Neutrophil (primary cell): ENCODE results near the gene PRKCI.
A peak's percentile ranks its signal among the peaks of the same experiment; 100 is the strongest.
"Not testable (repeated sequence)": the region's sequence is repeated elsewhere in the genome, so short reads cannot be mapped to it uniquely, and the experiment has no call there.

Source experiments
- H3K27ac ChIP-seq: fragments of 200-600 bp; sonication (generic); 2 replicates; pipeline ENCODE4 v1.5.1; 2016; ENCODE audit warnings: mild to moderate bottlenecking, moderate library complexity
- H3K27me3 ChIP-seq: fragments of 200-600 bp; sonication (generic); 2 replicates; pipeline ENCODE4 v1.6.0; 2016; ENCODE audit warnings: mild to moderate bottlenecking
- H3K36me3 ChIP-seq: fragments of 200-600 bp; sonication (generic); 2 replicates; pipeline ENCODE4 v1.5.1; 2017
- H3K4me1 ChIP-seq, 2 experiments: fragments of 200-600 bp in 1 of 2; sonication (generic) in 1 of 2; 1 replicate in 1 of 2; 2 replicates in 1 of 2; pipeline versions ENCODE4 v1.5.1 to v1.6.1; 2013 to 2016; ENCODE audit warnings: low read depth in 1 of 2, low read length in 1 of 2, mild to moderate bottlenecking in 1 of 2, moderate library complexity in 1 of 2; ENCODE audit not compliant: control insufficient read depth in 1 of 2, insufficient read depth in 1 of 2
- H3K4me3 ChIP-seq, 2 experiments: fragments of 200-600 bp in 1 of 2; sonication (generic) in 1 of 2; 1 replicate in 1 of 2; 2 replicates in 1 of 2; pipeline ENCODE4 v1.5.1; 2013 to 2016; ENCODE audit warnings: low read depth in 1 of 2, low read length in 1 of 2, mild to moderate bottlenecking in 1 of 2, moderate library complexity in 1 of 2
- H3K9me3 ChIP-seq: fragments of 200-600 bp; sonication (generic); 2 replicates; pipeline ENCODE4 v1.5.1; 2016
- TF ChIP-seq, protein P1 (sequence below): fragments of 200-600 bp; sonication (generic); IDR thresholded peaks from 2 replicates; pipeline ENCODE4 v1.5.1; 2016; ENCODE audit warnings: antibody characterized with exemption

PRKCI gene

GRCh38 chr3:170189398-170190256 lies 32.6 kb upstream of the PRKCI start:
- no peaks in the 10 kb centered on the region for H3K9me3 ChIP-seq
- H3K36me3 ChIP-seq, result no peaks in the 10 kb centered on the region
- no peaks in the 10 kb centered on the region for H3K27me3 ChIP-seq
- H3K27ac ChIP-seq, result peak overlapping the region; percentile 11
- peaks cover 9 to 14% of the 10 kb centered on the region in 2 experiments for H3K4me1 ChIP-seq
- no peak overlapping the region for H3K4me3 ChIP-seq
- TF ChIP-seq, protein P1, sequence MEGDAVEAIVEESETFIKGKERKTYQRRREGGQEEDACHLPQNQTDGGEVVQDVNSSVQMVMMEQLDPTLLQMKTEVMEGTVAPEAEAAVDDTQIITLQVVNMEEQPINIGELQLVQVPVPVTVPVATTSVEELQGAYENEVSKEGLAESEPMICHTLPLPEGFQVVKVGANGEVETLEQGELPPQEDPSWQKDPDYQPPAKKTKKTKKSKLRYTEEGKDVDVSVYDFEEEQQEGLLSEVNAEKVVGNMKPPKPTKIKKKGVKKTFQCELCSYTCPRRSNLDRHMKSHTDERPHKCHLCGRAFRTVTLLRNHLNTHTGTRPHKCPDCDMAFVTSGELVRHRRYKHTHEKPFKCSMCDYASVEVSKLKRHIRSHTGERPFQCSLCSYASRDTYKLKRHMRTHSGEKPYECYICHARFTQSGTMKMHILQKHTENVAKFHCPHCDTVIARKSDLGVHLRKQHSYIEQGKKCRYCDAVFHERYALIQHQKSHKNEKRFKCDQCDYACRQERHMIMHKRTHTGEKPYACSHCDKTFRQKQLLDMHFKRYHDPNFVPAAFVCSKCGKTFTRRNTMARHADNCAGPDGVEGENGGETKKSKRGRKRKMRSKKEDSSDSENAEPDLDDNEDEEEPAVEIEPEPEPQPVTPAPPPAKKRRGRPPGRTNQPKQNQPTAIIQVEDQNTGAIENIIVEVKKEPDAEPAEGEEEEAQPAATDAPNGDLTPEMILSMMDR, result no peak

DNA sequence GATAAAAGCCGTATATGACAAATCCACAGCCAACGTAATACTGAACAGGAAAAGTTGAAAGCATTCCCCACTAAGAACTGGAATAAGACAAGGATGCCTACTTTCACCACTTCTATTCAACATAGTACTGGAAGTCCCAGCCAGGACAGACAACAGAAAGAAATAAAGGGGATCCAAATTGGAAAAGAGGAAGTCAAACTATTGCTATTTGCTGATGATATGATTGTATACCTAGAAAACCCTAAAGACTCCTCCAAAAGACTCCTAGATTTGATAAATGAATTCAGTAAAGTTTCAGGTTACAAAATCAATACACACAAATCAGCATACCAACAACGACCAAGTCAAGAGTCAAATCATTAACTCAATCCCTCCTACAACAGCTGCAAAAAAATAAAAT lies 26.5 kb upstream of the PRKCI start:
- not testable (repeated sequence) for H3K36me3 ChIP-seq, H3K27ac ChIP-seq, H3K4me3 ChIP-seq, H3K4me1 ChIP-seq, H3K27me3 ChIP-seq, H3K9me3 ChIP-seq

DNA sequence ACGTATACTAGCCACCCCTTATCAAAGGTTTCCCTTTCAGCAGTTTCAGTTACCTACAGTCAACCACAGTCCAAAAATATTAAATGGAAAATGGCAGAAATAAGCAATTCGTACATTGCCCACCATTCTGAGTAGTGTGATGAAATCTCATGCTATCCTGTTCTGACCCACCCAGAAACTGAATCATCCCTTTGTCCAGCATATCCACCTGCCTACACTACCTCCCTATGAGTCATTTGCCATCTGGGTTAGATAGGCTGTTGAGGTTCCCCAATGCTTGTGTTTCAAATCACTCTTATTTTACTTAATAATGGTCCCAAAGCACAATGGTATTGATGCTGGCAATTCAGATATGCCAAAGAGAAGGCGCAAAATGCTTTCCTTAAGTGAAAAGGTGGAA lies 25.4 kb upstream of the PRKCI start:
- TF ChIP-seq, protein P1, result no peak
- H3K36me3 ChIP-seq, result no peaks in the 10 kb centered on the region
- no peaks in the 10 kb centered on the region for H3K4me1 ChIP-seq
- no peak overlapping the region for H3K4me3 ChIP-seq
- no peaks in the 10 kb centered on the region for H3K9me3 ChIP-seq
- H3K27ac ChIP-seq, result no peak overlapping the region
- no peaks in the 10 kb centered on the region for H3K27me3 ChIP-seq

DNA sequence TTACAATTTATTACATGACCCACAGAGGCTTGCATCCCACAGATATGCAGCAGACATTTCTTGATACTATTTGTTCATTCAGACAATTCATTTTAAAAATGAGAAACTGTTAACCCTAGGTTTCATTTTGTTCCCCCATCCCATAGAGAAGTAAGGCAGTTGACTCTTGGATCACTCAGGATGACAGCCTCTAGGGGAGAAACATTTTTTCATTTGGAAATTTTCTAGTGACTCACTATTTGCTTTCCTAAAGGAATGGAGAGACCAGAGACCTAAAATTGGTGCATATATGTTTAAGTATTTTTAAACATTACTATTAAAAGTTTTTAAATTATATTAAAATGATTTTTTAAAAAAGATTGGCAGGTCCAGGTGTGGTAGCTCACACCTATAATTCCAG lies 21.2 kb upstream of the PRKCI start:
- Histone ChIP-seq H3K27me3 (no peaks in the 10 kb centered on the region), H3K36me3 (no peaks in the 10 kb centered on the region), H3K4me3 (no peak overlapping the region), H3K9me3 (no peaks in the 10 kb centered on the region), H3K27ac (no peak overlapping the region), H3K4me1 (no peaks in the 10 kb centered on the region)
- TF ChIP-seq, protein P1, result no peak

- Histone ChIP-seq H3K9me3 (no peaks in the 10 kb centered on the region), H3K36me3 (no peaks in the 10 kb centered on the region), H3K27me3 (no peaks in the 10 kb centered on the region), H3K27ac (no peak overlapping the region), H3K4me1 (no peaks in the 10 kb centered on the region), H3K4me3 (no peak overlapping the region)
- TF ChIP-seq, protein P1, result no peak
Measured at GRCh38 chr3:170201527-170201926, 20.7 kb upstream of the PRKCI start.

DNA sequence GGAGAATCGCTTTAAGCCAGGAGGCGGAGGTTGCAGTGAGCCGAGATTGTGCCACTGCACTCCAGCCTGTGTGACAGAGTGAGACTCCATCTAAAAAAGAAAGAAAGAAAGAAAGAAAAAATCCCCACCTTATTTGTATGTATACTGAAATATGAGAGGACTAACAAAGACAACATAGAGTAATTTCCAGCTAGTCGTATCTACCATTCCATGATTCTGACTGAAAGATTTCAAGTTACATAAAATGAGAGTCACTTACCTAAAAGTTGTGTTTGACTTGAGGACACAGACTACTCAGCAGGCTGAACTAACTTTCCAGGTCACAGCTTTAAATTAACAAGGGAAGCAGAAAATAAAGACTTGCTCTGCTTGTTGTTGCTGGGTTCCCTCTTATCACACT lies 18.8 kb upstream of the PRKCI start:
- Histone ChIP-seq H3K27me3 (no peaks in the 10 kb centered on the region), H3K9me3 (no peaks in the 10 kb centered on the region), H3K36me3 (no peaks in the 10 kb centered on the region), H3K4me3 (no peak overlapping the region), H3K4me1 (peaks cover 0 to 9% of the 10 kb centered on the region in 2 experiments), H3K27ac (no peak overlapping the region)
- TF ChIP-seq, protein P1, result no peak
